DMS114 treated with DMSO at 0.1 percent for 48 hours (cell line): ENCODE data around the gene INF2.

Experiments
- DNase-seq: peaks from one replicate; lab custom pipeline; 2025; ENCODE audit not compliant: unreplicated experiment; lab: John Stamatoyannopoulos, UW

Gene INF2

DNA sequence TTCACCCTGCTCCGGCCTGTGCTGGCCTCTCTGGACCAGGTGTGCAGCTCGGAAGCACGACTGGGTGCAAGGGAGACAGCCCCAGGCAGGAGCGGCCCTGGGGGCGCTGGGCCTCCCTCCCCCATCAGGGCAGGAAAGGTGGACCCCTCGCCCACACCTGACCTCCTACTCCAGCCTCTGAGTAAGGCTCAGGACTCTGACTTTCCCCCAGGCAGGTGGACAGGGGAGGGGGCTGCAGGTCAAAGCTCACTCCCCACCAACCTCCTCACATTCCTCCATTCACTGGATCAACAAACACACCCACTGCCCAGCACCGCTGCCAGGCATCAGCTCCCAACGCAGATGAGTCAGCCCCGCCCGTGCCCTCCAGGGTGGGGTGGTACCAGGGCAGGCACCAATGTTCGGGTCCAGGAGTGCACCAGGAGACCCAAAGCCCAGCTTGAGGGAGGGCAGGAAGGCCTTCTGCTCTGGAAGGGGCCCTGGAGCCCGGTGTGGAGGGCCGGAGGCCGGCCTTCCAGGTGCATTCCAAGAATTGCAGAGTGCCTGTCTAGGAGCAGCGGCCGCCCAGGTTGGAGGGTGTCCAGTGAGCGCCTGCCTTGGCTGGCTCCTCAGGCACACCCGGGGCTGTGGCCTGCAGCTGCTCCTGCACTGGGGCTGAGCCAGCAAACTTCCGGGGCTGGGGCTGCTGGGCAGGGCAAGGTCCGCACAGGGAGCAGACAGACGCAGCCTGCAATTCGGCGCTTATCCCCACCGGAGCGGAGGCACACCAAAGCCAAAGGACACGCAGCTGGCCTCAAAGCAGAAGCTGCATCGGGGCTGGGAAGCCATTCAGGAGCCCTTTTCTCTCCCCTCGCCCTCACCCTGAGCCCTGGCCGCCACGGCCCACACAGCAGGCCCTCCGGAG is 1.6 kb upstream of the INF2 start:
- no peak for DNase-seq

DNA sequence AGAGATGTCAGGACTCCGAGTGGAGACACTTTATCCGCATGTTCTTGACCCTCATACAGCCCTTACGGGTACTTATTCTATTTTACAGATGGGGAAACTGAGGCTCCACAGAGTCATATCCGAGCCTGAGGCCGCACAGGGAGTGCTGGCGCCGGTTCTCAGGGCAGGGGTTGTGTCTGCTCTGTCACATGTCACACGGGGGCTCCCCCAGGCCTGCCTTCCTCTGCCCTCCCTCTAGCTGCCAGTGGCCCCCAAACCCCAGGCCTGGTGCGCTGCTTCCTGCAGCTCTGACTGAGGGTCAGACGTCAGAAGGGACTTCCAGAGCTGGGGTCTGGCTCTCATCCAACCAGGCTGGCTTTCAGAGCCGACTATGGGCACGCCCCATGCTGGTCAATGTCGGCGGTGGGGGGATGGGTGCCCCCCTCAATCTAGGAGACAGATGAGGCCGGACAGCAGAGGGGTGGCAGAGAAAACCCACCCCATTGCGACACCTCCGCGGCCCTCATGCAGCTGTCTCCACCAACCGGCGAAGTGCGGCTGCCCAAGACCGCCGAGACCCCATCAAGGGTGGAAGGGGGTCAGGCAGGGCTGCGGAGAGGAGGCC is 811 bp upstream of the INF2 start:
- no peak for DNase-seq

DNA sequence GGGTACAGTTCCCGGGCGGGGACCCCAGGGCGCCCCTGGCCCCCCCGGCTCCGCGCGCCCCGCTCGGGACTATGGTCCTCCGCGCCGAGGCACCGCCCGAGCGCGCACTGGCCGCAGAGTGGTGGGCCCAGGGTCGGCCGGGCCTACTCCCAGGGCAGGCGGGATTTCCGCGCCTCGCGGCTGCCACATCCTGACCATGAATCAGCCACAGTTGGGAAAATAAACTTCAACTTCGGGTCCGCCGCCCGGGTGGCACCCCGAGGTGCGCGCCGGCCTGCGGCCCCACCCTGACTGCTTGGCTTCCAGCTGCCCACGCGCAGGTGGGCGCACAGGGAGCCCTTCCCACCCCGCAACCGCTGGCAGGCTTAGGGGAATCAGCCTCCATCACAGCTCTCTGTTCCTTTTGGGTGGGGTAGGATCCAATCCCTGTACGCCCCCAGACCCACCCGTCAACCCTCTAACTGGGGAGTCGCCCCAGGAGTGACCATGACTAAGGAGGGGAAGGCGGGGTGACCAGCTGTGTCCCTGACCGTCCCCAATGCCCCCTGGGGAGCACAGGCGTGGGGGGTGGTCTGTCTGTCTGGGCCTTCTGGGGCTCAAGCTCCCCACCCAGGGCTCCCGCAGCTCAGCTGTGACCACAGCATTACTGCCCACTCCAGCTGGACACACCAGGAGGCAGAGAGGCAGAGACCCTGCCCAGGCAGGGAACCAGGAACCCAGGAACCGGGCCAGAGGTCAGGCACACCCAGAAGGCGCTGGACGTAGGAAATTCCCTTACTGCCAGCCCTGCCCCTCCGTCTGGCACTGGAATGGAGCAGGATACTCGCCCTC is 678 bp downstream of the INF2 start:
- no peak for DNase-seq

DNA sequence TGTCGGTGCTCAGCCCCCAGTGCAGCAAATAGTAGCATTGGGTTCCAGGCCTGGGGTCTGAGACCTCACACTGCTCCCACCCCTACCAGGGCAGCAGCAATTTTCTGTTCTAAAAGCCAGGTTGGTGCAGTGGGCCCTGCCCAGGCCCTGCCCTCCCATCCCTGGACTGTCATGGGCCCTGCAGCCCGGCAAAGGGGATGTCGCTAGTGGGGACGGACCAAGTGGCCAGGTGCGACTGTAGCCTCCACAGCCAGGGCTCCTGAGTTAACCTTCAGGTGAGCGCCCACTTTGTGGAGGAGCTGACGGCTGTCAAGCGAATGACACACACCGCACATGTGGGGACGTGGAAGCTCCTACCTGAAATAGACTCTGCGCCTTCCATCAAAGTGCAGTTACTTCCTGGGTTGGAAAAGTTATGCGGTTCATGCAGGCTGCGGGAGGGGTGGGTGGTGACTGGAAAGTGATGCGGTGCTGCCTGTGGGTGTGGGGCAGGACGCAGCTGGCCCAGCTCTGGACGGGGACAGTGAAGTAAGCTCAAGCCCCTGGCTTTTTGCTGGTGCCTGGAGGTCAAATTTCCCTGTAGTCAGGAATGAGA is 1.5 kb downstream of the INF2 start:
- no peak for DNase-seq

DNA sequence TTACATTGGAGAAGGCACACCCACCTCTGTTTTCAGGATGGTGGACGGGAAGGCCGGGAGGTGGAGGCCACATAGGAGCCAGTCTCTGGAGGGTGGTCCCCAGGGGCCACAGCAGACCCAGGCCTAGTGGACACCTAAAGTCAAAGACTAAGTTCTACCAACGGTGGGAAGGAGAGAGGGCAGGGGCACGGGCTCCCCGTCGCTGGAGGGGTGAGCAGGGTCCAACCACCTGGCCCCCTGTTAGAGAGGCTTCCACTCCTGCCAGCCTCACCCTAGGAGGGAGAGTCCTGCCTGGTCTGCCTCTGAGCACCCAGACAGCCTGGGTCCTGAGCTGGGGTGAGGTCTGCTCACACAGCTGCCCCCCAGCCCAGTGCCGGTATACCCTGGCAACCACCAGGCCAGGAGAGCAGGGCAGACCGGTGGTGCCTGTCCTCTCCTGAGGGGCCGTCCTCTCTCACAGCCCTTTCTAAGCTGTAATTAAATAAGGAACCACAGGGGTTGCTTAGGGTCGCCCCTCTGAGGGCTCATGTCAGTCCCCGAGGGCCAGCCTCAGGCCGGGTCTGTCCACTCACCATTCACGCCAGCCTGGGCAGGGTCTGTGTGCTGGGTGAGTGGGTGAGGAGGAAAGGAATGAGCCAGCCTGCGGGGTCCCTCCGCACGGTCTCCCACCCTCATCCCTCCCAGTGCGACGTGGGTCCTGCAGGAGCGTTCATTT is 2.3 kb downstream of the INF2 start:
- DNase-seq, result no peak

DNA sequence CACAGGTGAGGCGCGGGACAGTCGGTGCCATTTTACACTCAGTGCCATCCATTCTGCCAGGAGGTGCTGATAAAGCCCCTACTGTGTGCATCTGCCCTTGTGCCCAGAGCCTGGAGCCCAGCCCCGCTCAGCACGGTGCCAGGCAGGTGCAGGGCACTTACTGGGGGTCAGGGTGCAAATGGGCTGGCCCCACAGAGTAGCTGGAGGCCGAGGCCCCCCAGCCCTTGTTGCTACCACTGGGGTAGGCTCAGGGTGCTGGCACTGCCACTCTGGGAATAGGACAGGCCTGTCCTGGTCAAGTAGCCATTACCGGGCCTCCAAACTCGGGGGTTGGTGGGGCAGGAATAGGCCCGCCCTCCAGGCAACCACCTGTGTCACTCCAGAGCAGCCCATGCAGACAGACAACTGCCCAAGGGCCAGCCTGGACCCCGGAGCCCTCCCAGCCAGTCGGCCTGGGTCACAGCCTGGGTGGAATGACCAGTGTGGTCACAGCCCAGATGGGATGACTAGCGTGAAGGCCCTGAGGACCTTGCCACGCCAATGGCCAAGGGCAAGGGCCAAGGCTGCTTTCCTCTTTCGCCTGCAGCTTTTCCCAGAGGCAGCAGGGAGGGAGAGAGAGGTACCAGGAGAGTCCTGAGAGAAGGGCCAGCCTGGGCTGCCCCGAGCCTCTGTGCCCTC is 3.0 kb downstream of the INF2 start:
- DNase-seq, result no peak

DNA sequence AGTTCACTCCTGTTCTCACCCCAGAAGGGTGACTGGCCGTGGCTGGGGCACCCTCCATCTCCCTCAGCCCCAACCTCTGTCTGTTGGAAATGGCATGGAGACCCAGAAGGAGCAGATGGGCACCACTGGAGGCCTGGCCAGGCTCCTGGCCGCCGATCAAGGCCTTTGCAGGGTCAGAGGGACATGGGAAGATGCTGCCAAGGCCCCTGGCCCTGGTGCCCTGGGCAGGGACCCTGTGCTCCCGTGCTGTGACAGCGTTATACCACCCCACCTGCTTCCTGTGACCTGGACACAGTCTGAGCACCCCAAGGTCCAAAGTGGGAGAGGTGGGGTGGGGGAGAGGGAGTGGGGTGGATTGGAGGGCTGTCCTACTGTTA is 3.5 kb downstream of the INF2 start:
- DNase-seq, result no peak

DNA sequence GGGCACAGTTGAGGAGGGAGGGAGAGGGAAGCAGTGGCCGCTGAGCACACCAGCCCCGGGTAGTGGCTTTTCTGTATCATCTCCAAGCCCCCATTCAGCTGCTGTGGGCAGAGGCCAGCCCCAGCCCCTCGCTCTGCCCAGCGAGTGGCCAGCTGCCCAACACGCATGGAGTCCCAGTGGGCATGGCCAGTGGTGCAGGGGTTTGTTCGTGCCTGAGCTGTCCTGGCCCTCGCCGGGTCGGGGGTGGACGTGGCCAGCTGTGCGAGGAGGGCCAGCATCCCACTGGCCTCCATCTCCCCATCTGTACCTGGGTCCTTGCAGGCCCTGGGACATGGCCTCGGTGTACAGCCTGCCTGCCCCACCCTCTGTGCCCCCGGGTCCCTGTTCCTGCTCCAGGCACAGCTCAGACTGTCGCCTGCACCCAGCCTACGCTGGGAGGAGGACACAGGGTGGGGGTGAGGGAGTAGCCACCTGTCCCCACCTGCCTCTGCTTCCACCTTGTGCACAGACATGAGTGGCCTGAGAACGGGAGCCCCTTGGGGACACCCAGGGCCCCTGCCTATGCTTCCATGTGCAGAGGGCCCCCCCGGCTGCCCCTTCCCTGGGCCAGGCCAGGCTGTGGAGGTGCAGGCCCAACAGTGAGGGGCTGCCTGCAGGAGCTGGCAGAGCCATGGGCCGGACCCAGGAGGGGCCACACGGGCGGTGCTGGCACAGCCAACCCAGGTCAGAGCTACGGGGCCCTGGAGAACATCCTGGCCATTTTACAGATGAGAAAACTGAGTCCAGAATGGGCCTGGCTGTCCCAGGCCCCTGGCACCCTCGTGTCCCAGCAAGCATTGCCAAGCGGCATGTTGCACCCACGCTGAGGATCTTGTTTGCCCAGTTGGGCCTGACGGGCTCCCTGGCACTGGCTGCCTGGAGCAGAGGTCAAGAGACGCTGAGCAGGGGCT is 4.3 kb downstream of the INF2 start:
- DNase-seq, result no peak

DNA sequence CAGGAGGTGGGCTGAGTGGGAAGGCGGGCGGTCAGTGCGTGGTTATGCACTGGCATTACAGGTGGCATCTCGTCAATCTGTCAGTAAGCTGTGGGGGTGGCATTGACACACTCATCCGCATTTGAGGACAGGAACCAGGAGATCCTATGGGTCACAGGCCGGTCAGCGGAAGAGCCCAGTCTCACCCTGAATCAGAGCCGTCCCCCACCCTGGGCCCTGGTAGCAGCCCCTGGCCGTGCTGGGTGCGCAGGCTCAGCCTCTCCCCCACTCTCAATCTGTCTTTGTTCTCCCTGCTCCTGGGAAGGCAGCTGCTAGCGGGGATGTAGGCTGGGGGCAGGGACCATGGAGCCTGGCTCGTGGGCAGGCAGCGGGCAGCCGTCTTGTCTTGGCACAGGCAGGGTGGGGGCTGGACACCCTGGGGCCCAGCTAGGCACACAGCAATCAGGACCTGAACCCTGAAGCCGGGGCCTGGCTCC is 5.1 kb downstream of the INF2 start:
- no peak for DNase-seq

DNA sequence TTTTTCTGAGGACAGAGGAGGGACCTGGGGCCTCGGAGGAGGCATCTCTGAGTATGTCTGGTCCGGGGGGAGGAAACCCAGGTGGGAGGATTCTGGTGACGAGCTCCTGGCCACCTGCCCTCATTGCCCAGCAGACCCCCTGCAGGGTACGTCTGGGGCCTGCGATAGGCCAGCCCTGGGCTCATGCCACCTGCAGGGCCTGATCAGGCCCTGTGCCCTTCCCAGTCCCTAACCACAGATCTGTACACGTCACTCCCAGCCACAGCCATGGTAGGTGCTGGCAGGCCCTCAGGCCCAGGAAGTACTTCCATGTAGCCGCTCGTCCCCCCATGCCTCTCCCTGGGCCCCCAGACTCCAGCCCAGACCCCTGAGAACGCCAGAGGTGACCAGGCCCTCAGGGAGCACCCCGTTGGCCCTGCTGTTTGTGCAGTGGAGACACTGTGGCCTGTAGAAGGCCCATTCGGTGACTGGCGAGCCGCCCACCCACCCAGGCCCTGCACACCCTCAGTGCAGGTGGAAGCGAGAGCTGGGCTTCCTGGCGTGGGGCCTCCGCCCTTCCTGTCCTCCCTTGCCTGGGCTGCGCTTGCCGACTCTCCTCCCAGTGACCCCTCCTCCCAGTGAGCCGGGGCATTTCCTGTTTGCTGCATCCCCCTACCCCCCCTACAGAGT is 5.7 kb downstream of the INF2 start:
- no peak for DNase-seq

DNA sequence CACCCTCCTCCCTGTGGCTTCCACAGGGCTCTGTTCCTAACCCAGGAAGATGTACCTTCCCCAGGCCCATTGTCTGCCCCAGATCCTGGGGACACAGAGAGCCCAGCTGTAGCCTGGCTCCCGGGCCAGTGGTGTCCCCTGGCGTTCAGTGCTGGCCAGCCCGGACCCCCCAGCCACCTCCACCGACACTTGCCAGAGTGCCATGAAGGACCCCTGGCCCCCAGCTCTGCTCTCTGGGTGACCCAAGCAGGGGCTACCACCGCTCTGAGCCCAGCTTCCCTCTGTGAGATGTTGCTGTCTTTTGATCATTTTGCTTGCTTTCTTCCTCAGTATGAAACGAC is 6.2 kb downstream of the INF2 start:
- no peak for DNase-seq

DNA sequence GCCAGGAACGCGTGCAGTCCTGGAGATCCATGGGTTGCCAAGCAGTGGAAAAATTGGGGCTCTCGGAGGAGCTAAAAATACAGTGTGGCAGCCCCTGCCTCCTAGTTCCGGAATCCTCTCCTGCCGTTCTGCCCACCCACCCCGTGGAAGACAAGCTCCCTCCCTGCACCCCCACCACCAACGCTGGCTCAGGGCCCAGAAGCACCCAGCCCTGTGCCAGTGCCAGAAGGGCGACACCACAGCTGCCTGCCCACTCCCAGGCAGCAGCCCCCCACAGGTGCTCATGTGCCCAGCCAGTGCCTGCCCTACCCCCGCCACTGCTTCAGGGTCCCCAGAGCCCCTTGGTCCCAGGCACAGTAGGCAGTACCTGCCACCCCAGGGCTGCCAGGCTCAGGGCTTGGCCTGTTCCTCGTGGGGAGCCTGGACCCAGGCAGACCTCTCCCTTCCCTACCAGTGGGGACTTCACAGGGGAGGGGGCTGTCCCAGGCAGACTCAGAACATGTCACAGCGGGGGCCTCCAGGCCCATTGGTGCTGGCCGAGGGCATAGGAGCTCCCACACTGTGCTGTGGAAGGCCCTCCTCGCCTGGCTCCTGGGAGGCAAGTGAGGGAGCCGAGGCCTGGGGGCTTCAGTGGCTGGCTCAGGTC is 7.4 kb downstream of the INF2 start:
- no peak for DNase-seq

DNA sequence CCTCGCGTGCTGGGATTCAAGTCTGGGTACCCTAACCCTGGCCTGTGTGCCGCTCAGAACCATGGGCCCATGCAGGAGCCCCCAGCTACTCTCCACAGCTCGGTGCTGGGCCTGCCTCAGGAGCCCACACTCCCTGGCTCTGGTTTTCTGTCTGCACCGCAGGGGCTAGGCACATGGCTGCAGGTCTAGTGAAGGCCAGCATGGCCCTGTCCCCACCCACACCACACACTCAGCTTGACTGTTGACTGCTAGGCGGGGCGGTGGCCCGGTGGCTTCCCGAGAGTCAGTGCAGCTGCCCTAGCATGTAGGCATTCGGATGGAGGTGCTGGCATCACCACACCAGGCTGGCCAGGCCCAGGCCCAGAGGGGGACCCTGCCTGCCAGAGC is 7.9 kb downstream of the INF2 start:
- no peak for DNase-seq

DNA sequence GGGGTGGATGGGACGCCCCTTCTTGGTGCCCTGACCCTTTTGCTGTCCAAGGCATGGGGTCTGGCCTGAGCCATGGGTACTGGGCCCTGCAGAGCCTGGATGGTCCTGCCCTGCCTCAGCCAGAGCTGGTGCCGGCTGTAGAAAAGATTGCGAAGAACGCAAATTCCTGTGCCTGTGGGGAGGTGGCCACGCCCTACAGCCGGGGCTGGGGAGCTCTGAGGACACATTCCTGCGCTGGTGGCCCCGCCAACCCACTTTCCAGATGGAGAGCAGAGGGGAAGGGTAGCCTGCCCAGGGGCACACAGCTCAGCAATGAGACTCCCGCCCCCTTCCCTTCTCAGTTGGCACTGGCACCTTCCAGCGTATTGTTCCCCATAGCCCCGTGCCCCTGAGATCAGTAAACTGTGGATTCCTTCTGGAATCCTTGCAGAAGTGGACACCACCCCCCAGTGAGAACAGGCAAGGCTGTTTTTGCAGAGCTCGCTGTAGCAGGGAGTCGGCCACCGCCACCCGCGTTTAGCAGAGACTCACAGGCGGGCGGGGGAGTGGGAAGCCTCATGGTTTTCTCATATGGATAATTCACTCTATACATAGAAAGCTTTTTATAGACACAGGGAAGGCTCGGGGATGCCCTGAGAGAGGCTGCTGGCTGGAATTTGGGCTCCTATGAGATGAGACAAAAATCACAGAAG is 8.6 kb downstream of the INF2 start:
- DNase-seq, result no peak

DNA sequence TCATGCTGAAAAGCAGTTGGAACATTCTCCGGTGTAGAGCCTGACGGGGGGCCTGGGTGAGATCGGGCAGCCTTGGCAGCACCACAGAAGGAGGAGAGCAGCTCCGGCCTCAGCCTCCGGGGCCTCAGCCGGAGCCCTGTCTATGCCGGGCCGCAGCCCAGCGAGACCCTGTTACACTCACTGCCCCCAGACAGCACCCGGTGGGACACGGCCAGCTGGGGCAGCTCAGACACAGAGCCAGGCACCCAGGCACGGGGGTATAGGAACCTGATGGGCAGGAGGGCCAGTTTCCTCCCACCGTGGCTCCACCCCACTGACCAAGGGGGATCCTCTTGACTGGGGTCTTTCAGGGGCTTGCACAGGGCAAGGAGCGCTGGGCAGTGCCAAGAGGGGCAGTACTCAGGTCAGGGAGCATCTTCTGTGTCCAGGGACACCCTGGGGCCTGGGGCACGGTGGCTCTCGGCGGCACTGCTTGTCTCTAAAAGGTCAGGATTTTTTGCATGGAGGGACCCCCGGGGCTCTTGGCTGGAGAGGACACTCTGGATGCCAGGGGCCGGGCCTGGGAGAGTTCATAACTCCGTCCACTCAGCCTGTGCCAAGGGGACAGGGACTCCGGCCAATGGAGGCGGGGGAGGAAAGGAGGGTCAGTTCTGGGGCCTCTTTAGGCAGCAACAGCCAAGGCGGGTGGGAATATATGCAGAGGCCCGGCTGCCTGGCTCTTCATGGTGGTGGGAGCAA is 9.4 kb downstream of the INF2 start:
- DNase-seq, result no peak

DNA sequence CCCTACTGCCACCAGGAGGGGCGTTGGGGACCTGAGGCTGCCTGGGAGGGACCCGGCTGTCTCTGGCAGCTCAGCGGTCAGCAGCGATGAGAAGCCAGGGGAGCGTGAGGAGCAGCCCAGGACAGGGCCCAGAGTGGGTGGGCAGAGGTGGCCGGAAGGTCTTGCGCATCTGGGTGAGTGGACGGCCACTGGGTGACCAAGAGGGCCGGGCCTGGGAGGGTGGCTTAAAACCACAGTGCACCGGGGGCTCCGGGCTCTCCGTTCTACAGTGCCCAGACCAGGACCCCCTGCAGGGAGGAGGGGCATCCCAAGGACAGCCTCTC is 10.0 kb downstream of the INF2 start:
- no peak for DNase-seq

DNA sequence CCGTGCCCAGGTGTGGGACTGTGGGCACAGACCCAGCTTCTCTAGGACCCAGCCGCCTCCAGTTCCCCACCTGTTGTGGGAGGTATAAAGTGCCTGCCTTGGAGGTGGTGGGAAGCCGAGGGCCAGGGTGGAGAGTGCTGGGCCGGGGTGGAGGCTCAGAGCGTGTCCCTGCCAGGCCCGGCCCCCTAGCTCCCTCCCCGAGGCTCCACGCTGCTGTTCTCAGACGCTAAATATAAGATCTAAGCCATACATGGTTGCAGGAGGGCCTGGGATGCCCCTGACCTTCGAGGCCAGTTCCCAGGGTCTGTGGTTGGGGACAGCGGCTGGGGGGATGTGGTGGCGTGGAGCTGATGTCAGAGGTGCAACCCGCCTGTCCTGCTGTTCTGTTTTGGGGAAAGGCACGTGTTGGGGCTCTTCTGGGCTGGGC is 10.8 kb downstream of the INF2 start:
- no peak for DNase-seq
